GM19468 (cell line): Measurements from ENCODE around the gene UGT1A6.
"Not testable (repeated sequence)": the region's sequence is repeated elsewhere in the genome, so short reads cannot be mapped to it uniquely, and the experiment has no call there.

Source experiments
- ATAC-seq: cut with Tn5 transposase; IDR thresholded peaks from one replicate; pipeline ENCODE4 v1.9.1; 2021; ENCODE audit warnings: mild to moderate bottlenecking, moderate library complexity, moderate number of reproducible peaks; ENCODE audit not compliant: unreplicated experiment; ENCODE audit errors: extremely low read depth

UGT1A6 gene

GRCh38 chr2:233681521-233682099, 11.1 kb upstream of the UGT1A6 start, which contains the start of gene UGT1A7:
UGT1A7 (plus strand) TSS chr2:233681901; CDS start chr2:233681938, 37 bp downstream.
- no peak for ATAC-seq

DNA sequence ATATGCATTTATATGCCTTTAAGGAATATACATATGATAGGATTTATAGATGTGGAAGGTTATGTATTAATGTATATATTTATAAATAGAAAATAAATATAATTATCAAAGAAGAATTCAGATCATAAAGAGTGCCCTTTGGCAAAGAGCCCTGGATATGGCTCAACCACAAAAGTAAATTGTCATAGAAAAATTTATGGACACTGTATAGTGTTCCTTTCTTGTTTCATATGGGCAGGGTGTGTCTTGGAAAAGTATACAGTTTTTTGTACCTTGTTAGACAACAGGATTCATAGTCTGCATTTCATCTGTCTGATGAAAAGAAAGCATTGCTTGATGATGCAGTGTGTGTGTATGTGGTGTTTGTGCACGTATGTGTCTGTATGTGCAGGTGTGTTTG, 8.1 kb upstream of the UGT1A6 start:
- no peak for ATAC-seq

DNA sequence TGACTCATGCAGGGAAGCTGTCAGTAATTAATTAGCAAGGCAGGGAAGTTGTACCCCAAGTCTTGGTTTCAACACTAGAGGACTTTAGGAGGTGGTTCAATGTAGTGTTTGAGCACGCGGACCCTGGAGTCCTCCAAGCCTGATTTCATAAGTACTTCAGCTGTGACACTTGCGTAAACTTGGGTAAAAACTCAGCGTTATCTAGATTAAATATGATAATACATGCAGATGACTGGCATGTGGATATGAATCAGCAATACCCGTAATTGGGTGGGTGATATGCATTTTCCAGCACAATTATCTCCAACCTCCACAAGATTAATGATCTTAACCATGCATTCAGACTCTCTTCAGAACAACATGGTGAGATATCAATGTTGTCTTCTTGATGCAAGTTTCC, 5.8 kb upstream of the UGT1A6 start:
- no peak for ATAC-seq

DNA sequence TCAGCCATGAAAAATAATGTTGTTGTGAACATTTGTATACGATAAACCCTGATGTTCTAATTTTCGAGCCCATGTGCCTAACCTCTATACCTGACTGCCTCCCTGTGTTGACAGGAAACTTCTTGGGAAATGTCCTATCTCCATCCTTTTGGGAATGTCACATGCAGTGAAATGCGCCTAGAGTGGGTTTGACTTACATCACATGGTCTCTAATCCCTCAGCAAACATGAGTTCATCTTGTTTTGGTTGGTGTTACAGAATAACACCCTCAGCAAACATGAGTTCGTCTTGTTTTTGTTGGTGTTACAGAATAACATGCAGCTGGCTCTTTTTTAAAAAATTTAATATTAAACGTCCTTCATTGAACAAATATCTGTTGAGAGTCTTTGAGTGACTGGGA, 4.3 kb upstream of the UGT1A6 start:
- no peak for ATAC-seq

DNA sequence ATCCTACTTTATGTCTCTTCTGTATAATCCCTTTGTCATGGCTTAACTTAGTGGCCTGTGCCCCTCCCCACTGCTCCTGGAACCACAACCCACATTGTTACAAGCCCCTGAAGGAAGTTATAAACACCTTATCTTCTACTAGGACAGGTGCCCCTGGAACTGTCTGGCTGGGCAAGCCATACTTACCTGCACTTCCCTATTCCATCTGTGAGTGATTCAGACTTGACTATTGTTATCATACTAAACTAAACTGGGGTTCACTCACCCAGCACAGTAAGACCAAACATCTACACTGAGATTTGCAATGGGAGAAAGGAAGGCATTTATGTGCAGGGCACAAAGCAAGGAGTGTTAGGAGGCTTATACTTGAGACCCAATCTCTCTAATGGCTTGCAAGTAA, 3.7 kb upstream of the UGT1A6 start:
- no peak for ATAC-seq

GRCh38 chr2:233689501-233689900, 3.2 kb upstream of the UGT1A6 start:
- ATAC-seq, result no peak

- no peak for ATAC-seq
These were observed 2.2 kb upstream of the UGT1A6 start for GRCh38 chr2:233690444-233690843.

- ATAC-seq, result no peak
These were observed 952 bp upstream of the UGT1A6 start for GRCh38 chr2:233691443-233692433.

GRCh38 chr2:233693963-233694362, 1.3 kb downstream of the UGT1A6 start:
- no peak for ATAC-seq

GRCh38 chr2:233698740-233699139, 6.0 kb downstream of the UGT1A6 start:
- no peak for ATAC-seq

DNA sequence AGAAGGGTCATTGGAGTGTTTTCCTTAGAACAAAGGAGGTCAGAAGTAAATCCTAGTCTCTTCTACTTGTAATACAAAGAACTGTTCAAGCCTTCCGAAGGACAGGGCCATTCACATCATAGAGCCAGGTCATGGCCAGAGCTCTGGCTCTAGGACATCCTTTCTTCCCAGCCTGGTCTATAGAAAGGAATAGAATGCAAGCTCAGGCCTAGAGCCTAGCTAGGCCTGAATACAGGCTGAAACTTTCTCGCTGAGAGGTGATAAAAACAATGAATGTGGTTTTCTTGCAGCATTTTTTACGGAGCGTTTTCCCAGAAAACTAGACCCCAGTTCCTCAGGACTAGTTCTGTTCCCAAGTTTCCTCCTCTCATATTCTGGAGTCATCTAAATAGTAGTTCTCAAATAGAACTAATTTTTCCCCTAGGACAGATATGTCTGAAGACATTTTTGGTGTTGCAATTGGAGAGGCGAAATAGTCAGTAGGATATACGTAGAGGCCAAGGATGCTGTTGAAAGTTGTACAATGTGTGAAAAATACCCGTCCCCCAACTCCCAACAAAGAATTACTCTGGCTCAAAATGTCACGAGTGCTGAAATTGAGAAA, 6.8 kb downstream of the UGT1A6 start:
- ATAC-seq, result no peak

DNA sequence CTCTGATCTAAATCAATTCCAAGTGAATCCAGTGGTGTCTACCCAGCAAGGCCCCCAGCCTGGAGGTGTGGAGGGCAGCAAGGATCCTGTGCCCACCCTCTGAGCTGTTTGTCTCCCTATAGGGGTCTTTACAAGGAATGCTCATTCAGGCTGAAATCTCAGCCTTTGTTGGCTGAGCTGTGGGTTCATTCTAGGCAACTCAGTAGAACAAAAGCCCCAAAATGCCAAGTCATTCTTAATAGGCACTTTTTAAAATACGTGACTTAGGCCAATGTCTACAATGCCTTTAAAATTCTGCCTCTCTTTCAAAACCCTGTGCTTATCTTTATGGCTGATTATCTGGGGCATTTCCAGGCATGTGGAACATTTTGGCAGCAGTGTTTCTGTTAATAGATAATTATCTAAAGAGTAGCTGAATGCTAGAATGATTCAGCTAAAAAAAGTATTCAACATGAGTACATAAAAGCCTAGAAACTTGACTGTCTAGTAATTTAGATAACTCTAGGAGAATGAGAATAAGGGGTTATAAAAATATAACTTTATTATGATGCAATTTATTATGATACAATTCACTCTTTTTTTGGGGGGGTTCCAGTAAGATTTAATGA, 7.4 kb downstream of the UGT1A6 start:
- no peak for ATAC-seq

DNA sequence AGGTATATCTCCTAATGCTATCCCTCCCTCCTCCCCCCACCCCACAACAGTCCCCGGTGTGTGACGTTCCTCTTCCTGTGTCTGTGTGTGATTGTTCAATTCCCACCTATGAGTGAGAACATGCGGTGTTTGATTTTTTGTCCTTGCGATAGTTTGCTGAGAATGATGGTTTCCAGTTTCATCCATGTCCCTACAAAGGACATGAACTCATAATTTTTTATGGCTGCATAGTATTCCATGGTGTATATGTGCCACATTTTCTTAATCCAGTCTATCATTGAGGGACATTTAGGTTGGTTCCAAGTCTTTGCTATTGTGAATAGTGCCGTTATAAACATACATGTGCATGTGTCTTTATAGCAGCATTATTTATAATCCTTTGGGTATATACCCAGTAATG, 8.2 kb downstream of the UGT1A6 start:
- ATAC-seq, result not testable (repeated sequence)

DNA sequence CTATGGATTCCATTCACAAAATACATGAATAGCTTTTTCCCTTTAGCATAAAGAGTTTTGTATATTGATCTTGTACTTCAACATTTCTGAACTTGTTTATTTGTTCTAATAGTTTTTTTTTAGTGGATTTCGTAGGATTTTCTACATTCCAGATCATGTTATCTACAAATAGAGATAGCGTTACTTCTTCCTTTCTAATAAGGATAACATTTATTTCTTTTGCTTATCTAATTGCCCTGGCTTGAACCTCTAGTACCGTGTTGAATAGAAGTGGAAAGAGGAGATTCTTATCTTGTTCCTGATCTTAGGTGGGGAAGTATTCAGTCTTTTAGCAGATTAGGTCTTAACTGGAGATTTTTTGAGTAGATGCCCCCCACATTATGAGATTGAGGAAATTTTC, 9.5 kb downstream of the UGT1A6 start:
- no peak for ATAC-seq

- ATAC-seq, result no peak
These were observed 13.3 kb downstream of the UGT1A6 start for GRCh38 chr2:233705911-233706506.

DNA sequence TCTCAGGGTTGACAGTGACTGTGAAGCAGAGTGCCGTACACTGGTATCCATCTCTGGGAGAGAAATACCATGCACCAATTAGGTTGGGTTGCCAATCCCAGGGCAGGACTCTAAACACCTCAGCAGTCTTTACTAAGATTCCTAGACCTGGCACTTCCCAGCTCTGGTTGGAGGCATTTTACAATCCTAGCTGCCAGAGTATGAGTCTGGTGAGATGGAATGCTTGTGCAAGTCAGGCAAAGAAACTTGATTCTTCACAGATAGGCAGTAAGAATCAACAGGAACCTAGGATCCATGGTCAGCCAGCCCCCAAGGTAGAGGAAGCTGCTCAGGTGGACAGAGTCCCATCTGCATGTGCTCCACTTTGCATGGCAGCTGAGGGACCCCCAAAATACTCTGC, 14.0 kb downstream of the UGT1A6 start:
- ATAC-seq, result no peak

DNA sequence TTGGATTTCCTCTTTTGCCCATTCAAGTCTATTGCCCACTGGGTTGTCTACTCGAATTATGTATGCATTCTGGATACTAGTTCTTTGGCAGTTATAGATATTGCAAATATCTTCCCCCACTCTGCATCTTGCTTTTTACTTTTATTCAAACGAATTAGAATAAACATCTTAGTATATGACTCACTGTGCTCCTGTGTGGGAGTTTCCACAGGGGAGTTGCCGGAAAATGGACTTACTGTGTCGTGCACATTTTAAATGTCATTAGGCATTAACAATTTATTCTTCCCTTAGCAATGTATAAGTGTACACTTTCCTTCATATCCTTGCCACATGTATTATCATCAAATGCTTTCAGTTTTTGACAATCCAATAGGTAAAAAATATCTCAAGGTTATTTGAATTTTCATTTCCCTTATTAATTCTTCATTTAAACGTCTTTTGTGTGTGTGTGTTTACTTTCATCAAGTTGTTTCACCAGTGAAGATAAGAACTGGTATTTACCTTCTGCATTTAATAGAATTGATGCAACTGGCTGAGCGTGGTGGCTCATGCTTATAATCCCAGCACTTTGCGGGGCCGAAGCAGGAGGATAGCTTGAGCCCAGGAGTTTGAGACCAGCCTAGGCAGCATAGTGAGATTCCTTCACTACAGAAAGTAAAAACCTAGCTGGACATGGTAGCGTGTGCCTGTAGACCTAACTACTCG, 15.4 kb downstream of the UGT1A6 start:
- ATAC-seq, result no peak

DNA sequence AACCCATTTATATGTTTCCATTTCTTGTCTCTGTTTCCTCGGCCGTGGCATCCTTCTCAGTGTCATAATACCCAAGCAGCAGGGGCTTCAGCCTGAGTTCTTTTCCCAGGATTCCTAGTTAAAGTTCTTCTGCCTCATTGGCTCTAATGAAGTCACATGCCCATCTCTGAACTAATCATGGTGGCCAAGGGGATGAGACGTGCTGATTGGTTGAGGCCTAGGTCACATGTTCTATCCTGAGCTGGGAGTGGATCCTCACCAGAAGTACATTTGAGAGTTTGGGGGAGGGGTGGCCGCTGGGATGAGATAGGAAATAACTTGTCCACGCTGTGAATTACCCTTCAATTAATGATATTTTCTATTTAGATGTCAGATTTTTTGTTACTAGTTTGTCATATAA, 16.3 kb downstream of the UGT1A6 start:
- ATAC-seq, result no peak

DNA sequence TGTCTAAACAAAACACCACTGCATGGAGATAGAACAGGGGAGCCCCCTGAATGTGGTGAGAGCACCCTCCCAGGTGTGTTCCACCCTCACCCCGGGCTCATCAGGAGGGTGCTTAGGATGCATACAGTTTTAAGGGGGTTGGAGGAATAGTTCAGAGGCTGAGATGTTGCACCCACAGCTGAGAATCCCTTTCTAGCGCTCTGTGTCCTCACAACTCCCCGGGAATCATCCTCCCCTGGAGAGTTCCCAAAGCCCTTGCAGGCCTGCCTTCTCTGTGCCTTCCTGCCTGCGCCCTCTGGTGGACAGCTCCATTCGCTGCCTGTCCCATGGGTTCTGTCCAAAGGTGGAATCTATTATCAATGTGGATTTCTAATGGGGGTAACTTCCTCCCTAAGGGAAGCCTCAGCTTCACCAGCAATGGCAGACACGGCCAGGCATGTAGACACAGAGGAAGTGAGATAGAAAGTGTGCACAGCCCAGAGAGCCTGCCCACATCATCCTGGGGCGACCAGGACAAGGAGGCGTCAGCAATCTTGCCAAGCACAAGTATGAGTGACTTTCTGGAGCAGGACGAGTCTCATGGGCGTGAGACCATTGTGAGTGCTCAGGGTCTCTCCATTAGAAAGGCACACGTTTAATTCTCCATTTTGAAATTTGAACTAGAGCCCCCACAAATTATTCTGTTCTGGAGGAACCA, 18.8 kb downstream of the UGT1A6 start:
- no peak for ATAC-seq
